IPS-20b (cell line): ENCODE results near the gene SPSB4.

Experiments used
- H3K27ac ChIP-seq: one replicate; pipeline ENCODE4 v1.5.1; 2013; ENCODE audit warnings: low read length
- H3K27me3 ChIP-seq: 2 replicates; pipeline ENCODE4 v1.6.1; 2013; ENCODE audit warnings: mild to moderate bottlenecking, low read length, inconsistent platforms; ENCODE audit not compliant: insufficient read depth
- H3K36me3 ChIP-seq: 2 replicates; pipeline ENCODE4 v1.6.1; 2013; ENCODE audit warnings: low read depth, mild to moderate bottlenecking, inconsistent platforms, low read length, moderate library complexity; ENCODE audit not compliant: insufficient read depth
- H3K4me1 ChIP-seq: 2 replicates; pipeline ENCODE4 v1.6.1; 2013; ENCODE audit warnings: mild to moderate bottlenecking, control low read depth, inconsistent platforms, low read length, moderate library complexity; ENCODE audit not compliant: insufficient read depth
- H3K4me3 ChIP-seq: 2 replicates; pipeline ENCODE4 v1.5.1; 2013; ENCODE audit warnings: mild to moderate bottlenecking, low read length, inconsistent platforms
- H3K9ac ChIP-seq: 2 replicates; pipeline ENCODE4 v1.6.1; 2013; ENCODE audit warnings: low read depth, mild to moderate bottlenecking, inconsistent platforms, low read length, moderate library complexity
- H3K9me3 ChIP-seq: 2 replicates; pipeline ENCODE4 v1.6.1; 2013; ENCODE audit warnings: mild to moderate bottlenecking, low read depth, low read length, inconsistent platforms; ENCODE audit not compliant: insufficient read depth

SPSB4 gene

GRCh38 chr3:141077631-141078030 lies 26.5 kb downstream of the SPSB4 start:
- H3K4me1 ChIP-seq = peaks cover 66% of the 10 kb centered on the region
- H3K36me3 ChIP-seq = no peaks in the 10 kb centered on the region
- H3K9me3 ChIP-seq = no peaks in the 10 kb centered on the region
- peak overlapping the region; percentile 5 for H3K27ac ChIP-seq
- 0 out of 2 replicates have a peak overlapping the region, but pooled peaks have one; percentile 14 for H3K9ac ChIP-seq
- peaks cover 3% of the 10 kb centered on the region; the same call in 1 of the 2 replicates for H3K27me3 ChIP-seq
- H3K4me3 ChIP-seq = no peak overlapping the region

- Histone ChIP-seq H3K9me3 (no peaks in the 10 kb centered on the region), H3K27ac (no peak overlapping the region), H3K4me3 (no peak overlapping the region), H3K4me1 (peaks cover 62% of the 10 kb centered on the region), H3K9ac (no peak overlapping the region), H3K36me3 (no peaks in the 10 kb centered on the region), H3K27me3 (no peaks in the 10 kb centered on the region)
Observed at GRCh38 chr3:141078200-141078599, 27.1 kb downstream of the SPSB4 start.

- Histone ChIP-seq H3K4me1 (peaks cover 51% of the 10 kb centered on the region), H3K4me3 (no peak overlapping the region), H3K36me3 (no peaks in the 10 kb centered on the region), H3K9ac (no peak overlapping the region), H3K9me3 (no peaks in the 10 kb centered on the region), H3K27me3 (no peaks in the 10 kb centered on the region), H3K27ac (no peak overlapping the region)
Observed at GRCh38 chr3:141080431-141080830, 29.3 kb downstream of the SPSB4 start.

- no peak overlapping the region for H3K9ac ChIP-seq
- 0 out of 2 replicates have a peak overlapping the region, but pooled peaks have one; percentile 10 for H3K4me3 ChIP-seq
- no peaks in the 10 kb centered on the region for H3K36me3 ChIP-seq
- no peaks in the 10 kb centered on the region for H3K27me3 ChIP-seq
- H3K9me3 ChIP-seq = no peaks in the 10 kb centered on the region
- H3K27ac ChIP-seq = no peak overlapping the region
- H3K4me1 ChIP-seq = peaks cover 55% of the 10 kb centered on the region
Observed at GRCh38 chr3:141081141-141081795, 30.1 kb downstream of the SPSB4 start.

GRCh38 chr3:141082064-141082463 lies 30.9 kb downstream of the SPSB4 start:
- H3K27ac ChIP-seq = no peak overlapping the region
- H3K9ac ChIP-seq = no peak overlapping the region

GRCh38 chr3:141083226-141083625 lies 32.1 kb downstream of the SPSB4 start:
- Histone ChIP-seq H3K4me3 (no peak overlapping the region), H3K36me3 (no peaks in the 10 kb centered on the region), H3K4me1 (peaks cover 41% of the 10 kb centered on the region; the same call in 1 of the 2 replicates), H3K27me3 (no peaks in the 10 kb centered on the region), H3K9ac (no peak overlapping the region), H3K27ac (no peak overlapping the region), H3K9me3 (no peaks in the 10 kb centered on the region)

More at GRCh38 chr3:141082064-141082463, 30.9 kb downstream of the SPSB4 start:
- H3K9me3 ChIP-seq = no peaks in the 10 kb centered on the region
- H3K27me3 ChIP-seq = no peaks in the 10 kb centered on the region
- H3K36me3 ChIP-seq = no peaks in the 10 kb centered on the region
- H3K4me3 ChIP-seq = no peak overlapping the region
- peaks cover 52% of the 10 kb centered on the region; the same call in 1 of the 2 replicates for H3K4me1 ChIP-seq

- Histone ChIP-seq H3K27me3 (no peaks in the 10 kb centered on the region), H3K9me3 (no peaks in the 10 kb centered on the region), H3K36me3 (no peaks in the 10 kb centered on the region), H3K4me3 (no peak overlapping the region), H3K4me1 (peaks cover 42% of the 10 kb centered on the region; the same call in 1 of the 2 replicates), H3K9ac (no peak overlapping the region), H3K27ac (no peak overlapping the region)
Observed at GRCh38 chr3:141083836-141084649, 32.9 kb downstream of the SPSB4 start.

GRCh38 chr3:141085343-141086070 lies 34.4 kb downstream of the SPSB4 start:
- no peak overlapping the region for H3K27ac ChIP-seq
- no peak overlapping the region for H3K4me3 ChIP-seq
- H3K27me3 ChIP-seq = no peaks in the 10 kb centered on the region
- no peaks in the 10 kb centered on the region for H3K36me3 ChIP-seq
- no peak overlapping the region for H3K9ac ChIP-seq
- no peaks in the 10 kb centered on the region for H3K9me3 ChIP-seq
- peaks cover 48% of the 10 kb centered on the region; the same call in 1 of the 2 replicates for H3K4me1 ChIP-seq

- Histone ChIP-seq H3K27me3 (no peaks in the 10 kb centered on the region), H3K36me3 (no peaks in the 10 kb centered on the region), H3K4me1 (peaks cover 41% of the 10 kb centered on the region; the same call in 1 of the 2 replicates), H3K9me3 (no peaks in the 10 kb centered on the region), H3K9ac (no peak overlapping the region), H3K4me3 (no peak overlapping the region), H3K27ac (no peak overlapping the region)
Observed at GRCh38 chr3:141086188-141086587, 35.0 kb downstream of the SPSB4 start.

GRCh38 chr3:141087076-141087777 lies 36.1 kb downstream of the SPSB4 start:
- Histone ChIP-seq H3K9ac (no peak overlapping the region), H3K27ac (no peak overlapping the region), H3K4me3 (no peak overlapping the region), H3K9me3 (no peaks in the 10 kb centered on the region), H3K36me3 (no peaks in the 10 kb centered on the region), H3K4me1 (peaks cover 39% of the 10 kb centered on the region; the same call in 1 of the 2 replicates), H3K27me3 (no peaks in the 10 kb centered on the region)

- Histone ChIP-seq H3K27me3 (no peaks in the 10 kb centered on the region), H3K4me3 (no peak overlapping the region), H3K27ac (no peak overlapping the region), H3K4me1 (peaks cover 34% of the 10 kb centered on the region; the same call in 1 of the 2 replicates), H3K9ac (no peak overlapping the region), H3K9me3 (no peaks in the 10 kb centered on the region), H3K36me3 (no peaks in the 10 kb centered on the region)
Observed at GRCh38 chr3:141087778-141088130, 36.6 kb downstream of the SPSB4 start.
